WTC11 (cell line): ENCODE data around the gene KANSL3. TPM values are rescaled to one million over a fixed set of nuclear protein-coding genes. Genes with fewer than 3 reads are reported as not detected.
"Not testable (repeated sequence)": the region's sequence is repeated elsewhere in the genome, so short reads cannot be mapped to it uniquely, and the experiment has no call there.

Source experiments
- ATAC-seq: fragments of 200-7000 bp; cut with Tn5 transposase; 2 replicates; pipeline ENCODE4 v1.10.0; 2021; ENCODE audit warnings: mild to moderate bottlenecking, moderate library complexity
- CTCF ChIA-PET: fragments of 300-600 bp; sonication (Branson Sonifier 250); formaldehyde crosslinking; loops from one replicate; lab custom pipeline; 2021; ENCODE audit warnings: antibody characterized with exemption; lab: Charles Lee
- POLR2A ChIA-PET: fragments of 350-600 bp; sonication (Branson Sonifier 250); formaldehyde crosslinking; loops from one replicate; lab custom pipeline; 2021; ENCODE audit warnings: antibody characterized with exemption; lab: Charles Lee
- DNase-seq: peaks from one replicate; pipeline ENCODE4 v3.0.0; 2021; ENCODE audit warnings: low spot score
- H3K27ac Mint-ChIP-seq: 2 replicates; pipeline ENCODE4 v1.8.0; 2021; ENCODE audit warnings: mixed read lengths
- H3K27me3 Mint-ChIP-seq: 2 replicates; pipeline ENCODE4 v1.8.0; 2021; ENCODE audit warnings: low read depth, mild to moderate bottlenecking, moderate library complexity, mixed read lengths
- H3K36me3 Mint-ChIP-seq: 2 replicates; pipeline ENCODE4 v1.8.0; 2021; ENCODE audit warnings: mixed read lengths
- H3K4me1 Mint-ChIP-seq: 2 replicates; pipeline ENCODE4 v1.8.0; 2022; ENCODE audit warnings: mixed read lengths
- H3K4me3 Mint-ChIP-seq: 2 replicates; pipeline ENCODE4 v1.8.0; 2021; ENCODE audit warnings: mild to moderate bottlenecking, moderate library complexity, mixed read lengths
- H3K9me3 Mint-ChIP-seq: 2 replicates; pipeline ENCODE4 v1.8.0; 2021; ENCODE audit warnings: mixed read lengths
- CTCF ChIP-seq: fragments of 200-600 bp; IDR thresholded peaks from 2 replicates; pipeline ENCODE4 v1.8.0; 2022; ENCODE audit warnings: antibody characterized with exemption
- GTF2I ChIP-seq: fragments of 250-450 bp; sonication (Bioruptor Pico); conservative IDR thresholded peaks from 2 replicates; pipeline ENCODE4 v1.4.0; 2021; ENCODE audit warnings: mild to moderate bottlenecking
- JAZF1 ChIP-seq: fragments of 250-450 bp; sonication (Bioruptor Pico); IDR thresholded peaks from 2 replicates; pipeline ENCODE4 v1.9.0; 2021; ENCODE audit warnings: moderate library complexity, mild to moderate bottlenecking, inconsistent platforms
- NFATC4 ChIP-seq: fragments of 250-450 bp; sonication (Bioruptor Pico); IDR thresholded peaks from 2 replicates; pipeline ENCODE4 v1.9.0; 2021; ENCODE audit warnings: mild to moderate bottlenecking
- OVOL2 ChIP-seq: fragments of 250-450 bp; sonication (Bioruptor Pico); IDR thresholded peaks from 2 replicates; pipeline ENCODE4 v1.9.0; 2021; ENCODE audit warnings: mild to moderate bottlenecking, borderline replicate concordance
- SOX15 ChIP-seq: fragments of 250-450 bp; sonication (Bioruptor Pico); IDR thresholded peaks from 2 replicates; pipeline ENCODE4 v1.9.0; 2021; ENCODE audit warnings: mild to moderate bottlenecking
- TP53 ChIP-seq: sonication (generic); formaldehyde crosslinking; IDR thresholded peaks from 2 replicates; pipeline ENCODE4 v1.8.1; 2023; ENCODE audit warnings: mild to moderate bottlenecking, missing genetic modification reagents
- ZNF423 ChIP-seq: fragments of 250-450 bp; sonication (Bioruptor Pico); IDR thresholded peaks from 2 replicates; pipeline ENCODE4 v2.1.2; 2022; ENCODE audit warnings: mild to moderate bottlenecking, moderate library complexity
- total RNA-seq: library from RNA; stranded (reverse); gene quantifications from 3 replicates; pipeline ENCODE4 v1.2.3, GENCODE V29; 2021
- TF ChIP-seq, protein P1 (sequence below): sonication (generic); formaldehyde crosslinking; IDR thresholded peaks from 2 replicates; pipeline ENCODE4 v1.8.1; 2022; ENCODE audit warnings: low read depth, mild to moderate bottlenecking, moderate library complexity, missing genetic modification reagents, borderline replicate concordance
- TF ChIP-seq, protein P2 (sequence below): sonication (generic); formaldehyde crosslinking; IDR thresholded peaks from 2 replicates; pipeline ENCODE4 v1.8.1; 2022; ENCODE audit warnings: missing genetic modification reagents, borderline replicate concordance
- TF ChIP-seq, protein P3 (sequence below): sonication (generic); formaldehyde crosslinking; IDR thresholded peaks from 2 replicates; pipeline ENCODE4 v1.8.1; 2022; ENCODE audit warnings: mild to moderate bottlenecking, moderate library complexity, missing genetic modification reagents

The KANSL3 gene
- total RNA-seq, 1 experiment from 2014 or later, result 32.5 TPM

- TF ChIP-seq CTCF (no peak), ZNF423 (CRISPR knock-in tag) (no peak), TP53 (no peak), SOX15 (CRISPR knock-in tag) (no peak), OVOL2 (CRISPR knock-in tag) (no peak), GTF2I (CRISPR knock-in tag) (no peak), NFATC4 (CRISPR knock-in tag) (no peak)
- TF ChIP-seq, protein P1, sequence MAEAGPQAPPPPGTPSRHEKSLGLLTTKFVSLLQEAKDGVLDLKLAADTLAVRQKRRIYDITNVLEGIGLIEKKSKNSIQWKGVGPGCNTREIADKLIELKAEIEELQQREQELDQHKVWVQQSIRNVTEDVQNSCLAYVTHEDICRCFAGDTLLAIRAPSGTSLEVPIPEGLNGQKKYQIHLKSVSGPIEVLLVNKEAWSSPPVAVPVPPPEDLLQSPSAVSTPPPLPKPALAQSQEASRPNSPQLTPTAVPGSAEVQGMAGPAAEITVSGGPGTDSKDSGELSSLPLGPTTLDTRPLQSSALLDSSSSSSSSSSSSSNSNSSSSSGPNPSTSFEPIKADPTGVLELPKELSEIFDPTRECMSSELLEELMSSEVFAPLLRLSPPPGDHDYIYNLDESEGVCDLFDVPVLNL (CRISPR knock-in tag), result no peak
Observed at GRCh38 chr2:96555146-96555610, 82.9 kb downstream of the KANSL3 start (continued).

DNA sequence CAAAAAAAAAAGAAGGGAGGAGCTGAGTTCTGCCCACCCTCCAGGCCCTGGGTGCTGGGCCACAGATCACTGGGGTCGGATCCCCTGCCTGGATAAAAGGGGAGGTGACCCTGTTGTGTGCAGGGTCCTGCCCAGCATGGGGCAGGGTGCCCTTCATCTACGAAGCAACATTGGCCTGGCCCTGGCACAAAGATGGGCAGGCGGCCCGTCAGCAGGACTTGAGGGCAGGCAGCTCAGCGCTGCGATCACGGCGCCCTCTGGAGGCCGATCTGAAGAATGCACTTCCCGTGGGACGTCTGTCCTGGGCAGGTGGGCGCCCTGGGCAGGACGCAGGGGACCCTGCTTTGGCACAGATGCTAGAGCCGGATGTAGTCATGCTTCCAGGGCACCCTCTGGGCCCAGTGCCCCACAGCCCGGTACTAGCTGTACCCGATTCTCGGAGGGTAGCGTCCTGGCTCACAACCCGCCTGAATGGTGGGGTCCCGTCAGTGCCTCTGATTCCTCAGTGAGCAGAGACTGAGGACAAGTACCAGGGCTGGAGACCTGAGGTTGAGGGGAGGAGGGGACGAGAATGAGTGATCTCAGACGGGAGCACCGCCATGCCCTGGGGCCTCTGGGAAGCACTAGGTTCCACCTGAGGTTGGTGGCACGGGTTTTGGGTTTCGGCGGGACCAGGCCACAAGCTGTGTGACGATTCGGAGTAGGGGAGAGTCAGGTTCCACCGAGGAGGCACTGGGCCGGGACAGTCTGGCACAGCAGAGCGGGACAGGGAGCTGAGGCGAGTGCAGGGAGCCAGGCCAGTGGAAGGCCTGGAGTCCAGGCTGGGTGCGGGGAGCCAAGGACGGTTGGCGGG lies 83.6 kb downstream of the KANSL3 start:
- Mint-ChIP-seq H3K4me1 (peaks cover 19% of the 10 kb centered on the region), H3K27ac (no peak overlapping the region), H3K27me3 (peaks cover 3% of the 10 kb centered on the region; the same call in 1 of the 2 replicates), H3K9me3 (peaks cover 4% of the 10 kb centered on the region; the same call in 1 of the 2 replicates), H3K4me3 (peak overlapping the region; percentile 12; the same call in 1 of the 2 replicates), H3K36me3 (no peaks in the 10 kb centered on the region)
- peak; percentile 82 for DNase-seq
- TF ChIP-seq, protein P2, sequence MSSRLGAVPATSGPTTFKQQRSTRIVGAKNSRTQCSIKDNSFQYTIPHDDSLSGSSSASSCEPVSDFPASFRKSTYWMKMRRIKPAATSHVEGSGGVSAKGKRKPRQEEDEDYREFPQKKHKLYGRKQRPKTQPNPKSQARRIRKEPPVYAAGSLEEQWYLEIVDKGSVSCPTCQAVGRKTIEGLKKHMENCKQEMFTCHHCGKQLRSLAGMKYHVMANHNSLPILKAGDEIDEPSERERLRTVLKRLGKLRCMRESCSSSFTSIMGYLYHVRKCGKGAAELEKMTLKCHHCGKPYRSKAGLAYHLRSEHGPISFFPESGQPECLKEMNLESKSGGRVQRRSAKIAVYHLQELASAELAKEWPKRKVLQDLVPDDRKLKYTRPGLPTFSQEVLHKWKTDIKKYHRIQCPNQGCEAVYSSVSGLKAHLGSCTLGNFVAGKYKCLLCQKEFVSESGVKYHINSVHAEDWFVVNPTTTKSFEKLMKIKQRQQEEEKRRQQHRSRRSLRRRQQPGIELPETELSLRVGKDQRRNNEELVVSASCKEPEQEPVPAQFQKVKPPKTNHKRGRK (CRISPR knock-in tag), result no peak
- no peak for TF ChIP-seq ZNF423 (CRISPR knock-in tag)
- peak; percentile 93 for TF ChIP-seq CTCF
- TF ChIP-seq, protein P3, sequence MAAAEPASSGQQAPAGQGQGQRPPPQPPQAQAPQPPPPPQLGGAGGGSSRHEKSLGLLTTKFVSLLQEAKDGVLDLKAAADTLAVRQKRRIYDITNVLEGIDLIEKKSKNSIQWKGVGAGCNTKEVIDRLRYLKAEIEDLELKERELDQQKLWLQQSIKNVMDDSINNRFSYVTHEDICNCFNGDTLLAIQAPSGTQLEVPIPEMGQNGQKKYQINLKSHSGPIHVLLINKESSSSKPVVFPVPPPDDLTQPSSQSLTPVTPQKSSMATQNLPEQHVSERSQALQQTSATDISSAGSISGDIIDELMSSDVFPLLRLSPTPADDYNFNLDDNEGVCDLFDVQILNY (CRISPR knock-in tag), result no peak
- no peak for TF ChIP-seq JAZF1 (CRISPR knock-in tag)
- ChIA-PET CTCF (interaction anchor here (0.5 to 4.9 kb wide), 55 partner anchors 8 to 481 kb away, joined by 3 to 84 read pairs (median 4); partner anchors contain the start of genes ANKRD39, ARID5A, CNNM3 and CNNM4), POLR2A (interaction anchor here (0.6 kb wide), 1 partner anchor 82 kb away, joined by 7 read pairs; no protein-coding TSS in a partner anchor)
- ATAC-seq, result peak; percentile 74

DNA sequence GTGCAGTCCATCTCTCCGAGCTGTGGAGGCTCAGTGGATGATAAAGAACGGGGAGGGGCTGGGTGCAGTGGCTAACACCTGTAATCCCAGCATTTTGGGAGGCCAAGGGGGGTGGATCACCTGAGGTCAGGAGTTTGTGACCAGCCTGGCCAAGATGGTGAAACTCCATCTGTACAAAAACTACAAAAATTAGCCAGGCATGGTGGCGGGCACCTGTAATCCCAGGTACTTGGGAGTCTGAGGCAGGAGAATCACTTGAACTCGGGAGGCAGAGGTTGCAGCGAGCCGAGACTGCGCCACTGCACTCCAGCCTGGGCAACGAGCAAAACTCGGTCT lies 84.2 kb downstream of the KANSL3 start:
- peaks cover 19% of the 10 kb centered on the region for H3K4me1 Mint-ChIP-seq
- CTCF ChIA-PET, result interaction anchor here (0.5 to 4.9 kb wide), 55 partner anchors 9 to 481 kb away, joined by 3 to 84 read pairs (median 4); partner anchors contain the start of genes ANKRD39, ARID5A, CNNM3 and CNNM4
- H3K9me3 Mint-ChIP-seq, H3K36me3 Mint-ChIP-seq, DNase-seq, ATAC-seq, H3K4me3 Mint-ChIP-seq, H3K27ac Mint-ChIP-seq, H3K27me3 Mint-ChIP-seq: not testable (repeated sequence)
- POLR2A ChIA-PET, result interaction anchor here (0.6 kb wide), 1 partner anchor 81 kb away, joined by 7 read pairs; no protein-coding TSS in a partner anchor
